ENCODE data around the gene EVI5.

EVI5 gene

DNA sequence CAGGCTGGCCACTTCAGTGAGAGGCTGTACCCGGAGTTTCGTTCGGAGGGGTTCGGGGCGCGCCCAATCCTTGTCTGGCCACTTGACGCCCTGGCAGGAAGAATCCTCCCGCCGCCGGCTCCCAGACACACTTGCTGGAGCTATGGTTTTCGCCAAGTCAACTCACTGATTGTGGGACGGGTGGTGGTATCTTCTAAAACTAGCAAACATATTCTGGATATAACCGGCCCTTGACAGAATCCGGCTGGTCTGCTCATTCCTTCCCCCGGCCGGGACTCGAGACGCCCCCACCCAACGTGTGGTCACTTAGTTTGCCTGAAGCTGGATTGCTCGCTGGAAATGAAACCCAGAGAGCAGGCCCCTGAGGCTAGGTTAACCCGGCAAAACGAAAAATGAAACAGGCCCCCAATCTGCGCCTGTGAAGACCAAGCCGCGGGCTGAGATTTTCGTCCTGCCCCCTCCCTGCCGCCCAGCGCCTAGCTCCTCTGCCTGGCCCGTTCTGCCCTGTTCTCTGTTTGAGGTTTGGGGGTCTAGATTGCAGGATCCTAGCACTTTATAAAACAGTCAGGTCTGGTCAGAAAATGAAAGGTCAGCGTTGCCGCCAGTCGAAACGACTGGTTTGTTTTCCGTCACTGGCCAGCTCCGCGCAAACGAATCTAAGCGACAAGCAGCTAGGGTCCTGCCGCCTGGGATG is 302.8 kb downstream of the EVI5 start:
- no peak for FAIRE-seq

DNA sequence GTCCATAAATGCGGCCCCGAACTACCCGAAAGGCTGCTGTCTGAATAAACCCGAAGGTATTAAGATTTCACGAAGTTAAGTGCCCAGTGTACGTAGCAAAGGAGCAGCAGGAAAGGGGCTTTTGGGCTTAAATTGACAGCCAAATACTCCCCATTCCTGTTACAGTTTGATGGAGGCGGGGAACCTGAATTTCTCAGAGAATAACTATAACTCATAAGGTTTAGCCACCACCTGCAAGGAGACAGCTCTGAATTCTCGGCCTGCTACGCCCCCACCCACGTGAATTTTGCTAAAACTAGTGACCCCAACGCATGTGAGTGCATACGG is 303.3 kb downstream of the EVI5 start:
- FAIRE-seq = no peak

DNA sequence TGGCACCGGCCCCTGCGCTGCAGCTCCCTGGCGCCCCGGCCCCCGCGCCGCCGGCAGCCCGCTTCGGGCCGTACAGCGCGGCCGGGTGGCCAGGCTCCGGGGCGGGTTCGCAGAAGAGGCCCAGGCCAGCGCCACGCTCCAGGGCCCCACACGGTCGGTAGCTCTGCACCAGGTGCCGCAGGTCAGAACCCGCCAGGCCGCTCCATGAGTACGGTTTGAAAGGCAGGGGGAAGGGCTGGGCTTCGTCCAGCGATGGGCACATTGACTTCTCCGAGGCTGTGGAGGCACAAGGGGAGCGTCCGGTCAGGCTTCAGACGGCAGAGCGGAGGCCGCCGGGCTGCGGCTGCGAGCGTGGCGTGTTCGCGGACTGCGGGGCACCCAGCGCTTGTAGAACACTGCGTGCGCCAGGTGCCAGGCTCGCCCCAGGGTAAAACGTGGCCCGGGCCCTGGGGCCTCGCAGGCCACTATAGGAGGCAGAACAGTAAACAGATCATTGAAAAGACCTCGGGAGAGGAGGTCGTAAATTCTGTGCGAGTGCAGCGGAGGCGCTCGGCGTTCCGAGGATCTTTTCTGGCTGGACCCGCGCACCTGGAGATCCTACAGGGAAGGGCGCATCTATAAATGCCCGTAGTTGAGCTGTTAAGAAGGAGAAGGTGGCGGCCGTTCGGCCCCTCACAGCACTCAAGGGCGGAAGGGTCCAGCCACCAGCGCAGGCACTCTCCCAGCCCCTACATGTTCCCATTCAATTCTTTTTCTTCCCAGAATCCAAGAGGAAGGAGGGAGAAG is 303.9 kb downstream of the EVI5 start:
- no peak for FAIRE-seq

DNA sequence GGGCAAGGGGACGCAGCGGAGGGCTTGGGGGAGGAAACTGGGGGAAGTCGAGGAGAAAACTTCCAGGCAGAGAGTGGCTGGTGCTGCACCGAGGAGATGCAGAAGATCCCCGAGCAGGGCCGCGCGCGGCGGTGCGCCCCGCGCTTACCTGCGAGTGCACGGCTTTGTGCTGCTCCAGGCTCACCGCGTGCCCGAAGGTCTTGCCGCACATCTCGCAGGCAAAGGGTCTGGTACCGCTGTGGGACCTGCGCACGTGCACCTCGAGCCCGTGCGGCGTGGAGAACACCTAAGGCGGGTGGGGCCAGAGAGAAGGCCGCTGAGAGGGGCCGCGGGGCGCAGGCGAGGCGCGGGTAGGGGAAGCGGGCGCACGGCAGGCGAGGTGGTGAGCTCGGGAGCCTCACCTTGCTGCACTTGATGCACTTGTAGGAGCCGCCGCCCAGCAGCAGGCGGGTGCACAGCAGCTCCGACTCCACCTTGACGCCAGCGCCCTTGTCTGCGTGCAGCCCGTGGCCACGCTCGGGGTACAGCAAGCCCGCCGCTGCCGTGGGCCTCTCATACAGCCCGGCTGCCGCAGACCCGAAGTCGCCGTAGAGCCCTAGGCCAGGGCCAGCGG is 304.6 kb downstream of the EVI5 start:
- no peak for FAIRE-seq

DNA sequence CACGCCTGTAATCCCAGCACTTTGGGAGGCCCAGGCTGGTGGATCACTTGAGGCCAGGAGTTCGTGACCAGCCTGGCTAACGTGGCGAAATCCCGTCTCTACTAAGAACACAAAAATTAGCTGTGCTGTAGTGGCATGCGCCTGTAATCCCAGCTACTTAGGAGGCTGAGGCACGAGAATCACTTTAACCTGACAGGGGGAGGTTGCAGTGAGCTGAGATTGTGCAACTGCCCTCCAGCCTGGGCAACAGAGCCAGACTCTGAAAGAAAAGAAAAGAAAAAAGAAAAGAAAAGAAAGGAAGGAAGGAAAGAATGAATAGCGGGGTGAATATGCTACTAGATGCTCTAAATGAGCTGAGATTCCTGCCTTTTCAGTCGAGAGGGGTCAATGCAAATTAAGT is 305.3 kb downstream of the EVI5 start:
- FAIRE-seq = no peak

DNA sequence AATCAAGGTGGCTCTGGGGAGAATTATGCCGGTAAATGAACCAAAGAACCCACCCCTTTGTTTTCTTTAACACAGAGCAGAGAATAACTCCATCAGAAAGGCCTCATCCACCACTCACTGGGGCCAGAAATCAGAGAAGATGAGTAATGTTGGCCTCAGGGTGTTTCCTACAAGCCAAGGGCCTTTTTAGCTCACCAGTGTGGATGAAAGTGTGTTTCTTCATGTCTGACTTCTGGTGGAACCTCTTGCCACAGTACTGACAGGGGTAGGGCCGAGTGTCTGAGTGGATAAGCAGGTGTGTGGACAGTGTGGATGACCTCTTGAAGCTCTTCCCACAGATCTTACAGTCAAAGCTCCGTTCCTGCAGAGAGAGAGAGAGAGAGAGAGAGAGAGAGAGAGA is 306.5 kb downstream of the EVI5 start:
- no peak for FAIRE-seq

DNA sequence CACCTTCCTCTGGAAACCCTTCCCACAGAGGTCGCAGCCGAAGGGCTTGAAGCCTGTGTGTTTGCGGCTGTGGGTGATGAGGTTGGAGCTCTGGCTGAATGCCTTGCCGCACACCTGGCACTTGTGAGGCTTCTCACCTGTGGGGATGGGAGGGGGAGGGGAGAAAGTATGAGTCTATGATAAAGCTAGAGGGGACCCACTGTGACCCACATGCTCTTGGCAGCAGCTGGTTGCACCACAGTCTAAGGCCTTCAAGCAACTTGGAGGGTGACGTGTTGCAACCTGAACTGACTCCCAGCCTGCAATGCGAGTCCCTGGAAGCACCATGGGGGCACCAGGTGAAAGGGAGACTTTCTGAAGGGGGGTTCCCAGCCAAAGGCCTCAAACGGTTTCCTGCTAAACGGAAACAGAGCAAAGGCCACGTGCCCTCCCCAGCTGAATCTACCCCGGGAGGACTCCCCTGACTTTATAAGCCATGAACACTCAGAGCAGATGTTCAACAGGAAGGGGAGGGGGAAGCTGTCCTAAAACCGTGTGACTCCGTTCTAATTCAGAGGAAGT is 308.8 kb downstream of the EVI5 start:
- no peak for FAIRE-seq

DNA sequence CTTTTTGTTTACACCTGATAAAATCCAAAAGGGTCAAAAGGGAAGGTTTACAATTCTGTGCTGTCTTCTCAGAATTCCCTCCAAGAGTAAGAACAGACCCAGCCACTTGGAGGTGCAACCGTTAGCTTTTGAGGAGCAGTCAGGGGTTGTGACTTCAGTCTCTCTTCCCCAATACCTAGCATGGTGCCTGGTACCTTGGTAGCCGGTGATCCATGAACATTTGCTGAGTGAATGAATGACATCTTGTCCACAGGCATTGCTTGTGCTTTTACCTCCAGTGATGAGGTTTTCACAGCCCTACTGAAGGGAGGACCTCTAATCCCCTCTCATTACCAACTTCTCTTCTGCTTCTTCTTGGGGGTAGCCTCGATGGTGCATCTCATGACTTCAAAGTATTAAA is 309.9 kb downstream of the EVI5 start:
- no peak for FAIRE-seq

DNA sequence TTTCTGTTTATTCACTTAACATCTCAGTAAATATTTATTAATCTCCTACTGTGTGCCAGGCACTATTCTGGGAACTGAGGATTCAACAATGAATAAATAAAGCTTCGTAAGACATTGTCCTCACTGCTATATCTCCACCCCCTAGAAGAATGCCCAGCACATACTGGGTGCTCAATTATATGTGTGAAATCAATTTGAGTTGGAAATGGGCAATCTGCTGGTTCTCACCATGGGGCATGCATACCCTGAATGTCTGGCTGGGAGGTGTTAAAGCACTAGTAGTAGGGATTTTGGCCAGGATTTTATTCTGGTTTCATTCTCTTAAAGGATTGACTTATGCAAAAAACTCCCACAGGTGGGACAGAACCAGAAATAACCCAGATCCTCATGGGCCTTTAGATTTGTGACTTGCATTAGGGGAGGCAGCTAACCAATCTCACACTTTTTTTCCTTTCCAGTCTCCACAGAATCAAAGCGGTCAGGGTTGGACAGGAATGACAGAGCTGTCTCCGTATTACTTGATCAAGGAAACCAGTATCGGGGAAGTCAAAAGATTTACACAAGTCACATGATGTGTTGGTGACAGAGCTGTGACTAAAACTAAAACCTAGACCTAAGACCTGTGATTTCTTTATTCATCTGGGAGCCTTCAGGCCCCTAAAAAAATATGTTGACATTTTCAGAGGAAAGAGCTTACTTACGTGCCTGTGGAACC is 311.0 kb downstream of the EVI5 start:
- no peak for FAIRE-seq

DNA sequence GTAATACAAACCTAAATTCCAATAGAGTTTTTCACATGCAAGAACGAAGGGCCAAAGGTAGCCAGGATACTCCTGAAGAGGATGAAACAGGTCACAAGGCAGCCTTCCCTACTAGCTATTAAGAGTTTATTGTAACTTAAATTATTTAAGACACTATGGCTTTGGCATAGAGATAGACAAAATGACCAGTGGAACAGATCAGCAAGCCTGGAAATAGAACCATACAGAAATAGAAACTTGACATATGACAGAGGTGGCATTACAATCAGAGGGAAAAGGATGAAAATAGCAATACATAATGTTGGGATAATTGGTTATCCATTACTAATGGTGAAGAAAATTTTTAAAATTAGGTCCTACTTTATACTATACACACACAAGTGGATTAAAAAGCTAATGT is 314.7 kb downstream of the EVI5 start:
- FAIRE-seq = no peak

DNA sequence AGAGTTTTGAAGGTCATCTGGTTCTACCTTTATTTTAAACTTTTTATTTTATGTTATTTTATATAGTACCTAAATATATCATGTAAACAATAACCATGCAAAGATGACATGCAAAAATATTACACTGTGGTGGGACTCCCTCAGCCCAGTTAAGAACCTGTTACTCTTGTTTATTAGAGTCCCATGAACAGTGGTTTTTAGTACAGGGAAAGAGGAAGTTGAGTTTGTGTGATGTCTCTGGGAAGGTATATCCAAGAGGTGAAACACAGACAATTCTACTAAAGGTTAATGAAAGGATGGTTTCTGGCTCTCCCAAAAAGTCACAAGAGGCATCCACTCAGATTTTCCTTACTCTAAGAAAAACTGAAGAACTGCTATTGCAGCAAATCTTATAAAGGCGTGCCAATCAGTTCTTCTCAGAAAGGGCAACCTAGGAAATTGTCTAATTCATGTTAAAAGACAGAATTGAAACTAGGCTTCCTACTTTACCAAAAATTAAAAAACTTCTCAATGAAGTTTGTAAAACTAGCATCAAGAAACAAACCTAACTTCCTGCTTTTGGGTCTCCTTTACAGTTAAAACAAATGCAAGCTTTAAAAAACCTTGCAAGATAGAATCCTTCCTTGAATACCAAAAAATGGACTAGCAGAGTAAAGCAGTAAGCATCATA is 318.1 kb downstream of the EVI5 start:
- FAIRE-seq = no peak

DNA sequence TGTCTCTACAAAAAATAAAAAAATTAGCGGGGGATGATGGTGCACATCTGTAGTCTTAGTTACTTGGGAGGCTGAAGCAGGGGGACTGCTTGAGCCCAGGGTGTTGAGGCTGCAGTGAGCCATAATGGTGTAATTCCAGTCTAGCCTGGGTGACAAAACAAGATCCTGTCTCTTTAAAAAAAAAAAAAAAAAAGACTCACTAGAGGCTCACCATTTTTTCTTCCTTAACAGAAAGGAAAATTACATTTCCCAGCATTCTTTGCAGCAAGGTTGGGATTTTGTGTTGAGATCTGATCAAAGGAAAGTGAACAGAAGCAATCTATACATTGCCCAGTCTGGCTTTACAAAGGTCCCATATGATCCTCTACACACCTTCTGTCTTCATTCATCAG is 319.7 kb downstream of the EVI5 start:
- no peak for FAIRE-seq

DNA sequence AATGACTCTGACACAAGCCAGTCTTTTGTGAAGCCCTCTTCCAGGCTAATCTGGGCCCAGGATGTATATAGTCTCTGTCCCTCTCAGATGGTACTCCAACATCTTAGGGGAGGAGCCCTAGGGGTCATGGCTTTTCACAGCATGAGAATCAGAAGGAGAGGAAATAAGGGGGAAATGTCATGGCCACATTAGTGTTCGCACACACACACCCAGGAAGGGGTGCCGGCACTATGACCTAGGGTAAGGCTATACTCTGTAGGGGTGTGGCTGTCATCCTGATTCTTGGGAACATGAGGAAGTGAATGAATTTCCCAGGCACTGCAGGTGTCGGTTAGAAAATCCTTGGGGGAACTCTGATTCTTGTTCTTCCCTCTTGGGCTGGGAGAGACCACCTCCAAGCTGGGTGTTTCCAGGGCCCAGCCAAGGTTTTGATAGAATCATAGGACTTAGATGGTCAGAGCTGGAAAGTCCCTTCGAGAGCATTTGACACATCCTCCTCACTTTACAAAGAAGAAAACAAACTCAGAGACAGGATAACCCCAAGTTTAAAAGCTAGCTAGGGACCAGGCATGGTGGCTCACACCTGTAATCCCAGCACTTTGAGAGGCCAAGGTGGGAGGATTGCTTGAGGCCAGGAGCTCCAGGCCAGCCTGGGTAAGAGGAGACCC is 320.2 kb downstream of the EVI5 start:
- FAIRE-seq = no peak

DNA sequence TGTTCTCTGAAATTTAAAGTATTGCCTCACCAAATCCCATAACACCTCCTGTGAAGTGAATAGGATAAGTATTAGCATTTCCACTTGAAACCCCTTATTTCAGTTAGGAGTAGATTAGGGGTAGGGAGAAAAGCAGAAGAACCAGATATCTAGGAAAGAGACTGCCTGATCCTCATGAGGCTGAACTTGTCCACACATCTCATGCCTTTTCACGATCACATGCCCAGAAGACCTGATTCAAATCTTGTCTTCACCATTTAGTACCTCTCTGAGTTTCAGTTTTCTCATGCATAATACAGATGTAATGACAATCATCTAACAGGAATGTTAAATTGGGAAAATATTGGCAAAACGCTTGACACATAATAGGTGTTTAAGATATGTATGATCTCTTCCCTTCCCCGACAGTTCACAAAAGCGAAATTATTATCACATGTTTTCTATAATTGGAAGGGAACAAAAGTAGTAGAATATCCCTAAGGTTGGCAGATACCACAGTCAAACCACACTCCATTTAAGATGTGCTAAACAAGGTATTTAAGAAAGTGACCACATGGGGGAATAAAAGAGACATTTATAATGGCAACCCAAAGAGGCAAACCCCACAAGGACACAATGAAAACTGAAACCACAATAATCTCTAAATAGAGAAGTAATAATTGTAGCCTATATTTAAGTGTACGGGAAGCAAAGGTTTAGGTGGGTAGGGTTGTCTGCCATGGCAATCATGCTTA is 323.4 kb downstream of the EVI5 start:
- FAIRE-seq = no peak

DNA sequence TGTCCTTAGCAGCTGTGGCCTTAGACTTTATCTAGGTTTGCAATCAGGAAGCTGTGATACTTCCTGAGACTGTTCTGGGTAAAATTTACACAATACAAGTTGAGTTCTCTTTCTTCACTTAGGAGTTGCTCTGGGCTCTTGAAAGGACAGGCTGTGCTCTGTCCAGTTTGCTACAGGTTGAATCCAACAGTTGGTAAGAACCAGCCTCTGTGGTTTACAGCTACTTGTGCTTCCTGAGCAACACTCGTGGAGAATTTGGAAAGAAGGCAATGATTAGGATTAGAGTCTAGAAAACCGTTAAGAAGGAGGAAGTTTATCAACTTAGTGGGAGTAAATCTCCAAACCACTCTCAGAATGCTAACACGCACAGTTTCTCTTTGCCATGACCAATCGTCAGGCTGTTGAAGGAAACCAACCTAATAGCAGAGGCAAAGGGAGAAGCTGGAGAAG is 325.0 kb downstream of the EVI5 start:
- FAIRE-seq = no peak

All from A204.1 (cell line).